Neural progenitor cell (in vitro differentiated cells): Measurements from ENCODE around the gene AMBRA1.

Source experiments
- EZH2 ChIP-seq: fragments of 200-600 bp; sonication (generic); IDR thresholded peaks from 2 replicates; pipeline ENCODE4 v1.6.1; 2017; ENCODE audit warnings: antibody characterized with exemption, mild to moderate bottlenecking, moderate library complexity
- EZH2phosphoT487 ChIP-seq: fragments of 200-600 bp; sonication (generic); IDR thresholded peaks from 2 replicates; pipeline ENCODE4 v1.6.1; 2017; ENCODE audit warnings: antibody characterized with exemption
- TF ChIP-seq, protein P1 (sequence below): fragments of 200-600 bp; sonication (generic); IDR thresholded peaks from 2 replicates; pipeline ENCODE4 v1.5.1; 2017; ENCODE audit warnings: antibody characterized with exemption, mild to moderate bottlenecking

DNA sequence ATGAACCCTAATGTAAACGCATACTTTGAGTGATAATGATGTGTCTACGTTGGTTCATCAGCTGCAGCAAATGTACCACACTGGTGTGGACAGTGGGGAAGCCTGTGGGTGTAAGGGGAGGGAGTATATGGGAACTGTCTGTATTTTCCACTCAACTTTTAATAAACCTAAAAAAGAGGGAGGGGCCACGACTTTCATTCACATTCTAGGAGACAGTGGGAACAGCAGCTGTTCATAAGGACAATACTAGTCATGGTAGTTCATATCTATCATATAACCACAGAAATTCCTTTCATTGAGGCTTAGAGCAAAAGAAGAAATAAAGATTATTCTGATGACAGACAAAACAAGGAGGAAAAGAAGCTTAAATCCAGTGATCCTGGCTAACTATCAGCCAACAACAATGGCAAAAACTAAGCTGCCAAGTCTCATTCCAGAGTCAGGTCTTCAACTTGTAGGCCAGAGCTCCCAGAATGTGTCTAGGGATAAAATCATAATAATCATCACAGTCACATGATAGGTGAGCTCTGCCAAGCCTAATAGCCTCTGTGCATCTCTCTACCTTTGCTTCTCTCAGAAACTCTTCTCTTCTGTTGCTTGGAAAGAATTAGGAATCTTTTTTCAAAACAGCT is 142.9 kb downstream of the AMBRA1 start:
- TF ChIP-seq EZH2 (no peak), EZH2phosphoT487 (no peak)
- TF ChIP-seq, protein P1, sequence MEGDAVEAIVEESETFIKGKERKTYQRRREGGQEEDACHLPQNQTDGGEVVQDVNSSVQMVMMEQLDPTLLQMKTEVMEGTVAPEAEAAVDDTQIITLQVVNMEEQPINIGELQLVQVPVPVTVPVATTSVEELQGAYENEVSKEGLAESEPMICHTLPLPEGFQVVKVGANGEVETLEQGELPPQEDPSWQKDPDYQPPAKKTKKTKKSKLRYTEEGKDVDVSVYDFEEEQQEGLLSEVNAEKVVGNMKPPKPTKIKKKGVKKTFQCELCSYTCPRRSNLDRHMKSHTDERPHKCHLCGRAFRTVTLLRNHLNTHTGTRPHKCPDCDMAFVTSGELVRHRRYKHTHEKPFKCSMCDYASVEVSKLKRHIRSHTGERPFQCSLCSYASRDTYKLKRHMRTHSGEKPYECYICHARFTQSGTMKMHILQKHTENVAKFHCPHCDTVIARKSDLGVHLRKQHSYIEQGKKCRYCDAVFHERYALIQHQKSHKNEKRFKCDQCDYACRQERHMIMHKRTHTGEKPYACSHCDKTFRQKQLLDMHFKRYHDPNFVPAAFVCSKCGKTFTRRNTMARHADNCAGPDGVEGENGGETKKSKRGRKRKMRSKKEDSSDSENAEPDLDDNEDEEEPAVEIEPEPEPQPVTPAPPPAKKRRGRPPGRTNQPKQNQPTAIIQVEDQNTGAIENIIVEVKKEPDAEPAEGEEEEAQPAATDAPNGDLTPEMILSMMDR = no peak
